GM19193 (cell line): Measurements from ENCODE around the gene GAREM2.

Experiments
- POLR2A ChIP-seq: IDR thresholded peaks from 4 replicates; pipeline ENCODE4 v1.6.1; 2011; ENCODE audit not compliant: insufficient read depth, insufficient read length; ENCODE audit errors: extremely low read depth

The GAREM2 gene

GRCh38 chr2:26164641-26165211, 8.2 kb upstream of the GAREM2 start:
- no peak for TF ChIP-seq POLR2A

- TF ChIP-seq POLR2A, result no peak
Observed at GRCh38 chr2:26165403-26165802, 7.5 kb upstream of the GAREM2 start.

DNA sequence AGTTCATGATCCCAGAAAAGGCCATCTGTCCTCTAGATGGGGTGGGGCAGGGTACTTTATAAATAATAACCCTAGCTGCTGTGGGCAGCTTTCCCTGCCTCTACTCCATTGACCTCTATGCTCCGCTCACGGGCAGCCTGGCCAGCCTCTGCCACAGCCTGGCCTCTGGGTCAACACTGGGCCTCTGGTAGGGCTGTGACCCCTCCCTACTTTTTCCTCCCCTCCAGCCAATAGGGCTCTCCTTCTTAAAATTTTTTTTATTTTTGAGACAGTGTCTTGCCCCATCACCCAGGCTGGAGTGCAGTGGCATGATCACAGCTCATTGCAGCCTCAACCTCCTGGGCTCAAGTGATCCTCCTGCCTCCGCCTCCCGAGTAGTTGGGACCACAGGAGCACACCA, 4.1 kb upstream of the GAREM2 start:
- TF ChIP-seq POLR2A, result no peak

GRCh38 chr2:26169226-26169625, 3.7 kb upstream of the GAREM2 start:
- no peak for TF ChIP-seq POLR2A

DNA sequence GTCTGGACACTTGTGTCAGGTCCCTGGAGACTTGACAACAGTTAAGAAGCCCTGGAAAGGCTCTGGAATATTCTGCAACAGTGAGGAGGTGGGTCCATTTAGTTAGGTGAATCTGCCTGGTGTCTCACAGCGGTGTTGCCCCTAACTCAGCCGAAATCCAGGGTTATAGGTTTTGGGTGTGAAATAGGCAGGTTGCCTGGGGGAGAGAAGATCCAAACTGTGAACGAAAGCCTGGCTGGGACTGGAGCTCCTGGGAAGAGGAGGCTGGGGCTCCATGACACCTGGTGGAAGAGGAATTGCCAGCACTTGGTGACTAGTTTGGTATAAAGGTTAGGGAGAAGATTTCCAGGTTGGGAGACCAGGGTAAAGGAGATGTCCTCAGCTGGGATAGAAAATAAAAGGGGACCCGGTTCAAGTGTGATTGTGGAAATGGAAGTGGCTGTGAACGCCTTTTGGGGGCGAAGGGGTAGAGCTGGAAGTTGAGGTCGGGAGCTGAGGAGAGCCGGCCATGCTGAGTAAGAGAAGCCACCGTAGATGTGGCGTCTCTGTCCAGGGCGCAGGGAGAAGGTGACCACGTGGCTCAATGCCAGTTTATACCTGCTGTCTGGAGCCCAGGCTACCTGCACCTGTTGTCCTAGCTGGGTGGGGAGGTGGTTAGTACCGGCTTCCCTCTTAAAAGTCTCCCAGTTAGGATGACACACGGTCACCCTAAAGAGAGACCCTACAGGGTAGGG, 3.0 kb upstream of the GAREM2 start:
- no peak for TF ChIP-seq POLR2A

GRCh38 chr2:26170795-26171194, 2.1 kb upstream of the GAREM2 start:
- TF ChIP-seq POLR2A, result no peak

GRCh38 chr2:26172189-26172870, 558 bp upstream of the GAREM2 start:
- no peak for TF ChIP-seq POLR2A

DNA sequence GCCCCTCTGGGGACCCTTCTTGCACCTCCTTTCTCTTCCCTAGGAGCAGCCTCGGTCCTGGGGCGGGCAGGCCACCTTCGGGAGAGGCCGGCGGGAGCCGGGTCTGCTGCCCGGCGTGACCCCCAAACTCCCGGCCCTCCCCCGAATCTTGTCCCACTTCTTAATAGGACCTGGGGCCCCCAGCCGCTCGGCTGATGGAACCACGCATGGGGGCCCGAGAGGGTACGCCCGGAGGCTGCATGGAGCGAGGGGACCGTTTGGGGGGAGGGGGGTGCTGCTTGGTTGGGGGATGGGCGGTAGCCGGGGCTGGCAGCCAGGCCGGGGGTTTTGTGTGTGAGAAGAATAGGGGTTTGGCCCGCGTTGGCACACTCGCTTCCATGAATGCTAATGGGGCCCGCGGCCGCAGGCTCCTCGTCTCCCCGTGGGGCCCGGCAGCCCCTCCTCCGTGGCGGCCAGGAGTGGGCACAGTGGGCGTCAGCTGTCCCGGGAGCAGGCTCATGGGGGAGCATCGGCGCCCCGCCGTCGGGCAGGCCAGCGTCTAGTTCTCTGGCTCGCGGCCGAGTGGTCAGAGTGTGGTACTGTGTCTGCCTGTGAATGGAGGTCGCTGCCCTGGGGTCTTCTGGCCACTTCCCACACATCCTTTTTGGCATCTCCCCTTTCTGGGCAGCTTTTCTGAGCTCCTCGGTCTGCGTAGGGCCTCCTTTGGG, 1.0 kb downstream of the GAREM2 start:
- TF ChIP-seq POLR2A, result no peak

DNA sequence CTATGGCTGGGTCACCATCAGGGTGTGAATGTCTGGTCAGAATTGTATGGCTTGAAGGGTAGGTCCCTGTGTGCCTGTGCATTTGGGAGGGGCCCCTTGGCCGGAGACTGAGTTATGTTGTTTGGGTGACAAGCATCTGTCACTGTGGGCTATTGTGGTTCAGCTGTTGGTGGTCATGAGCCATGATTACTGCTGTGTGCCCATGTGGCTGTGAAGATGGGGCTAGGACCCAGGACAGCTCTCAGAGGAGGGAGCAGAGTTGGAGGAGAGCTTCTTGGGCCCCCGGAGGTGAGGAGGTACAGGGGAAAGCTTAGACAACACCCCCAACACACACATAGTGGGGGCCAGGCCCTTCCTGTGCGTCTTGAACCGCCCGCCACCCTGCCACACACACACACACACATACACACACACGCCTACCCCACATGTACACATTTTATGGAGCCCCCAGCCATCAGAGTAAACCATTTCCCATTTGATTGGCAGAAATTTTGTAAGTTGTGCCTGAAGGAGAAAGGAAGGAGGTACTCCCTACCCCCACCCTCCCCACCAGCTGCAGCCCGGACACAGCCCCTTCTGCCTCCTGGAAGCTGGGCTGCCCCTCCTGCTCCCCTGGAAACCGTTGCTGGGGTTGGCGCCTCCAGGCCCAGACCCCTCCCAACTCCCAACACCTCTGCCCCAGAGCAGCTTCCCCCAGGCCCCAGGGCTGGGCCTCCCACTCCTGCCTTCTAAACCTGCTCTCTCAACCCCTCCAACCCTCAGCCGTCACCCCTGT, 2.0 kb downstream of the GAREM2 start:
- TF ChIP-seq POLR2A, result no peak

GRCh38 chr2:26175466-26176278, 2.8 kb downstream of the GAREM2 start:
- TF ChIP-seq POLR2A, result no peak

DNA sequence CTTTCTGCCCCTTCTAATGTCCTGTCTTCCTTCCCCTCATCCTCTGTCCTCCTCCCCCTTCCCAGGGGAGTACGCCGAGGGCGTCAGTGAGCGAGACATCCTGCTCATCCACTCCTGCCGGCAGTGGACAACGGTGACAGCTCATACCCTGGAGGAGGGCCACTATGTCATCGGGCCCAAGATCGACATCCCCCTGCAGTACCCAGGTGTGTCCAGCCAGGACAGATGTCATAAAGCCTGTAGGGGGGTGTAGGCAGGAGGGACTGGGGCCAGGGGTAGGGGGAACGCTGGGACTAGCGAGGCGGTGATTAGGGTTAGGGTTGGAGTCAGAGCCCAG, 3.4 kb downstream of the GAREM2 start:
- TF ChIP-seq POLR2A, result no peak

GRCh38 chr2:26177122-26177521, 4.2 kb downstream of the GAREM2 start:
- no peak for TF ChIP-seq POLR2A

DNA sequence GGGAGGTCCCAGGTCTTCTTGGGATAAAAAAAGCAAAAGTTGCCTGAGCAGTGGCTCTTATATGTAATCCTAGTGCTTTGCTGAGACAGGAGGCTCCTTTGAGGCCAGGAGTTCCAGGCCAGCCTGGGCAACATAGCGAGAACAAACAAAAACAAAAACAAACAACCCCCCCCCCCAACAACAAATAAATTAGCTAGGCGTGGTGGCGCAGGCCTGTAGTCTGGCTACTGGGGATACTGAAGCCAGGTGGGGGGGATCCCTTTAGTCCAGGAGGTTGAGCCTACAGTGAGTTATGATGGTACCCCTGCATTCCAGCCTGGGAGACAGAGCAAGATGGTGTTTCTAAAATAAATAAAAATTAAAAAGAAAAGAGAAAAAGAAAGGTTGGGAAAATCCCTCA, 5.4 kb downstream of the GAREM2 start:
- TF ChIP-seq POLR2A, result no peak
